GM13977 (cell line): ENCODE measurements around the gene CXCL12.

ENCODE experiments used
- DNase-seq: peaks from one replicate; pipeline ENCODE4 v3.0.0; 2012; ENCODE audit warnings: low spot score
- in situ Hi-C: fragments of 300-500 bp; cut with MboI; formaldehyde crosslinking; loops from one replicate; pipeline ENCODE4 v1.12.0; 2022; ENCODE audit warnings: low sequenced_read_pairs, low pct_unique_long_range_greater_than_20kb, mixed read lengths, inconsistent platforms; ENCODE audit not compliant: unreplicated experiment
- TF ChIP-seq, protein P1 (sequence below): IDR thresholded peaks from 2 replicates; pipeline ENCODE4 v1.5.1; 2012; ENCODE audit warnings: mild to moderate bottlenecking, control low read depth; ENCODE audit not compliant: insufficient read depth; ENCODE audit errors: extremely low read depth, missing control alignments

Gene CXCL12

DNA sequence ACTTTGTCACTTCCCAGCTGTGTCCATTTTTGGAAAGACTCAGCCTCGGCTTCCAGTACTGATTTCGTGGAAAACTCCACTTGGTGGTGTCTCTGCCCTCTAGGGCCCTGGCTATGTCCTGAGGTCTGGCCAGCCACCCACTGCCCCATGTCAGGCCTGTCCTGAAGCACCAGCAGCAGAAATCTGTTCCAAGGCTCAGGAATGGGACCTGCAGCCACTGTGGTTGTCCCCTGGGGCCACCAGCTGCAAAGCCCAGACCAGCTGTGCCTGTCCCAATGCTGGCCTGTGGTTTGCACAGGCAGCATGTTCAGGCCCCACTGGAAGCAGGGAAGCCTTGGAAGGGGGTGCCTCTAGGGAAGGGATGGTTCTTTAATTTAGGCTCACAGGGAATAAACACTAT, 21.2 kb downstream of the CXCL12 start:
- in situ Hi-C loops: no loop called here
- TF ChIP-seq, protein P1, sequence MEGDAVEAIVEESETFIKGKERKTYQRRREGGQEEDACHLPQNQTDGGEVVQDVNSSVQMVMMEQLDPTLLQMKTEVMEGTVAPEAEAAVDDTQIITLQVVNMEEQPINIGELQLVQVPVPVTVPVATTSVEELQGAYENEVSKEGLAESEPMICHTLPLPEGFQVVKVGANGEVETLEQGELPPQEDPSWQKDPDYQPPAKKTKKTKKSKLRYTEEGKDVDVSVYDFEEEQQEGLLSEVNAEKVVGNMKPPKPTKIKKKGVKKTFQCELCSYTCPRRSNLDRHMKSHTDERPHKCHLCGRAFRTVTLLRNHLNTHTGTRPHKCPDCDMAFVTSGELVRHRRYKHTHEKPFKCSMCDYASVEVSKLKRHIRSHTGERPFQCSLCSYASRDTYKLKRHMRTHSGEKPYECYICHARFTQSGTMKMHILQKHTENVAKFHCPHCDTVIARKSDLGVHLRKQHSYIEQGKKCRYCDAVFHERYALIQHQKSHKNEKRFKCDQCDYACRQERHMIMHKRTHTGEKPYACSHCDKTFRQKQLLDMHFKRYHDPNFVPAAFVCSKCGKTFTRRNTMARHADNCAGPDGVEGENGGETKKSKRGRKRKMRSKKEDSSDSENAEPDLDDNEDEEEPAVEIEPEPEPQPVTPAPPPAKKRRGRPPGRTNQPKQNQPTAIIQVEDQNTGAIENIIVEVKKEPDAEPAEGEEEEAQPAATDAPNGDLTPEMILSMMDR: no peak
- DNase-seq: no peak

DNA sequence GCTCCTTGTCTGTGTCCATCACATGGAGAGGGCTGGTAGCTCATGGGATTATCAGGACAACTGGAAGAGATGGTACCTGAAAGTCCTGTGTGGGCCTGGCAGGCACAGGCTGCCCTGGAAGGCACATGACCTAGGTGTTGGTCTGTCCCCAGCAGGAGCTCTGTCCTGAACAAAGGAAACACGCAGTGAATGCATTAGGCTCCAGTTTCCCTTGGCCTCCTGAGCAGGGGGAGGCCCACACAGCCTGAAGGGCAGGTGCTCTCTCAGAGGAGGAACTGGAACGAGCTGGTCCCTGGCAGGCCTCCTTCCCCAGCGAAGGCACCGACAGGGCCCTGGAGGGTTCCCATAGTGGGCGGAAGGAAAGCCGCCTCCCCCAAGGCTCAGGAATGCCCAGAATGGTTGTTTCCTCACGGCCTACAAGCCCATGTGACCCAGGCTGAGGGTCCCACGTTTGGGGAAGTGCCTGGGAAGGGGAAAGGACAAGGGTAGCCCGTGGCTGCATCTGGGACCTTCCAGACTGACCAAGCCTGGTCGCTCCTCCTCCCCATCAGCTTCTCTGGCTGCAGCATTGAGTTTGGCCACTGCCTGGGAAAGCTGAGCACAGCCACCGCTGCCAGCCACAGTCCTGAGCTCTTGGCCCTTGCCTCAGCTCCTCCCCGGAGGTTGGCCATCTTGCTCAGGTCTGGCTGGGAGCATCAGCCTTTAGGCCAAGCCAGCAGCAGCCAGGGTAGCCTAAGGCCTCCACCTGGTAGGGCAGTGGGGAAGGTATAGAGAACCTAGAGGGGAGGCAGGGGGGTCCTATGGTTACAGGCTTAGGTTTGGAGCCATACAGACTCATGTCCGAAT, 21.8 kb downstream of the CXCL12 start:
- in situ Hi-C loops: no loop called here
- TF ChIP-seq, protein P1: no peak
- DNase-seq: no peak

GRCh38 chr10:44361109-44361508, 23.8 kb downstream of the CXCL12 start:
- in situ Hi-C loops: no loop called here
- DNase-seq: no peak
- TF ChIP-seq, protein P1: no peak

GRCh38 chr10:44358080-44358771, 26.7 kb downstream of the CXCL12 start:
- no peak for DNase-seq
- TF ChIP-seq, protein P1: no peak

DNA sequence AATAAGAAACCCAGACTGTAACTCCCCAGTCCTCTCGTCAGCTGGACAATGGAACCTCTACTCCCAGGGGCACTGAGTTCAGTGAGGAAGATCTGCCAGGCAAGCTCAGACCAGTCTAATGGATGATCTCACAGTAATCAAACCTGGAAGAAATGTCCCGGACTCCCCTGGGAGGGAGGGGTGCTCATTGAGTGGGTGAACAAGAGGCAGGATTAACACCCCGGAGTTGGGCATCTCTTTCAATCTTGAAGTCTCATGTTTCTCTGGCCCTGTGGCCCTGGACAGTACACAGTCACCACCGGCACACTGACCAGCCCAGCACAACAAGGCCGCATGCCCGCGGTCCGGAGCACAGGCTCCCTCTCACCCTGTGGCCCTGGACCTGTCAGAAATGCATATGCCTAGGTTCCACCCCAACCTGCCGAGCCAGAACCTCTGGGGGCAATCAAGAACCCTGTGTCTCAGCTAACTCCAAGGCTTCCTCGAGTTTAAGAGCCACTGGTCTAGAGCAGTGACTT, 27.8 kb downstream of the CXCL12 start:
- TF ChIP-seq, protein P1: no peak
- in situ Hi-C loops: no loop called here

More at GRCh38 chr10:44358080-44358771, 26.7 kb downstream of the CXCL12 start:
- in situ Hi-C loops: no loop called here

GRCh38 chr10:44356139-44357022, 28.5 kb downstream of the CXCL12 start:
- TF ChIP-seq, protein P1: no peak
- in situ Hi-C loops: no loop called here

More for the DNA sequence above, 27.8 kb downstream of the CXCL12 start:
- no peak for DNase-seq

More at GRCh38 chr10:44356139-44357022, 28.5 kb downstream of the CXCL12 start:
- DNase-seq: no peak
